Skeletal muscle satellite cell (primary cell): ENCODE measurements around the gene S100PBP.
A peak's percentile ranks its signal among the peaks of the same experiment; 100 is the strongest.
"Not testable (repeated sequence)": the region's sequence is repeated elsewhere in the genome, so short reads cannot be mapped to it uniquely, and the experiment has no call there.

Experiments
- H3K27me3 ChIP-seq: 2 replicates; pipeline ENCODE4 v1.7.0; 2013; ENCODE audit warnings: low read length; ENCODE audit not compliant: control insufficient read depth, insufficient read depth
- H3K36me3 ChIP-seq: 2 replicates; pipeline ENCODE4 v1.7.0; 2013; ENCODE audit warnings: mild to moderate bottlenecking, control low read depth, low read length; ENCODE audit not compliant: insufficient read depth
- H3K4me1 ChIP-seq: 2 replicates; pipeline ENCODE4 v1.7.0; 2013; ENCODE audit warnings: low read length; ENCODE audit not compliant: control insufficient read depth, insufficient read depth
- H3K4me2 ChIP-seq: 2 replicates; pipeline ENCODE4 v1.7.0; 2013; ENCODE audit warnings: mild to moderate bottlenecking, low read length
- H3K4me3 ChIP-seq: 2 replicates; pipeline ENCODE4 v1.7.0; 2013; ENCODE audit warnings: low read length
- H3K9ac ChIP-seq: 2 replicates; pipeline ENCODE4 v1.7.0; 2013; ENCODE audit warnings: mild to moderate bottlenecking, low read depth, low read length, moderate library complexity
- H3K9me3 ChIP-seq: replicated peaks from 2 replicates; pipeline ENCODE4 v1.7.0; 2013; ENCODE audit warnings: mild to moderate bottlenecking, control low read depth, low read length

The S100PBP gene

DNA sequence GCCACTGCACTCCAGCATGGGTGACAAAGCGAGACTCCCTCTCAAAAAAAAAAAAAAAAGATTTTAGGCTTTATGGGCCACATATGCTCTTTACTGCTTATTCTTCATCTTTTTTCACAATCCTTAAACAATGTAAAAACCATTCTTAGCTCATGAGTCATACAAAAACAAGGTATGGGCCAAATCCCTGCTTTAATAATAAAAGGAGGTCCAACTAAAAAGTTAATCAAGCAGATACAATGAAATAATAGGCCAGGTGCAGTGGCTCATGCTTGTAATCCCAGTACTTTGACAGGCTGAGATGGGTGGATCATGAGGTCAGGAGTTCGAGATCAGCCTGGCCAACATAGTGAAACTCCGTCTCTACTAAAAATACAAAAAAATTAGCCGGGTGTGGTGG, 21.7 kb upstream of the S100PBP start:
- not testable (repeated sequence) for H3K4me3 ChIP-seq, H3K9me3 ChIP-seq, H3K4me2 ChIP-seq, H3K9ac ChIP-seq, H3K27me3 ChIP-seq
- Histone ChIP-seq H3K36me3 (peaks cover 35% of the 10 kb centered on the region), H3K4me1 (peaks cover 35% of the 10 kb centered on the region)

DNA sequence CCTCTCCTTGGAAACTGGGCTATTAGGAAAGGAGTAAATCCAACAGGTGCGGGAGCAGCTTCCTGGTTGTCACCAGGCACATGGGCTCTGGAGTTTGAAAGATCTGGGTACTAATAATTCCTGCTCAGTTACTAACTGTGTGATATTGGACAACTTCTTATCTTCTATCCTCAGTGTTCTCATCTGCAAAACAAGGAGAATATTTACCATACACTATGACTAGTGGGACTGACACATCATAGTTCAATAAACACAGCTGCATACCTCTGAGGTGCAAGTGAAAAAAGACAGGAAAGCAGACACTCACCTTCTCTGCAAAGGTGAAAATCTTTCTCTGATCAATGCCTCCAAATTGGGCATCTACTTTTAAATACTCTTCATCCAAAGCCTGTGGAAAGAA, 20.0 kb upstream of the S100PBP start:
- no peaks in the 10 kb centered on the region for H3K27me3 ChIP-seq
- H3K4me3 ChIP-seq = no peak overlapping the region
- peaks cover 37% of the 10 kb centered on the region for H3K4me1 ChIP-seq
- H3K36me3 ChIP-seq = peaks cover 29% of the 10 kb centered on the region
- H3K4me2 ChIP-seq = no peak overlapping the region
- no peaks in the 10 kb centered on the region for H3K9me3 ChIP-seq
- no peak overlapping the region for H3K9ac ChIP-seq

DNA sequence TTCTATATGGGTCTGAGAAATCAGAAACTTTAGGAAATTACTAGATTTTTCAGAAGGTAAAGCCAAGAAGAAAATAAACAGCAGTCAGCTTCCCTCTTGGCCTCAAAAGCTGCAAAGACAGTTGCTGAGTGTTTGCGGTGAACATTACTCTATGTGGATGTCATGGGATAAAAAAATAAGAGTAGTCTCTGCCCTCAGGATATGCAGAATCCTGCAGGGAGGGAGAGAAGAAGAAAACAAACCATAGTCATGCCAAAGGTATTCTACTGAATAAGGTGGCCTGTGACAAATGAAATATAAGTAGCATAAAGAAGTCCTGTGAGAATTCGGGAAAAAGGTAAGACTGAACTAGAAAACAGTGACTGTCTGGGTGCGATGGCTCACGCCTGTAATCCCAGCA, 19.3 kb upstream of the S100PBP start:
- Histone ChIP-seq H3K4me2 (no peak overlapping the region), H3K9me3 (no peaks in the 10 kb centered on the region), H3K4me3 (no peak overlapping the region), H3K36me3 (peaks cover 27% of the 10 kb centered on the region), H3K9ac (no peak overlapping the region), H3K27me3 (no peaks in the 10 kb centered on the region), H3K4me1 (peaks cover 37% of the 10 kb centered on the region)

DNA sequence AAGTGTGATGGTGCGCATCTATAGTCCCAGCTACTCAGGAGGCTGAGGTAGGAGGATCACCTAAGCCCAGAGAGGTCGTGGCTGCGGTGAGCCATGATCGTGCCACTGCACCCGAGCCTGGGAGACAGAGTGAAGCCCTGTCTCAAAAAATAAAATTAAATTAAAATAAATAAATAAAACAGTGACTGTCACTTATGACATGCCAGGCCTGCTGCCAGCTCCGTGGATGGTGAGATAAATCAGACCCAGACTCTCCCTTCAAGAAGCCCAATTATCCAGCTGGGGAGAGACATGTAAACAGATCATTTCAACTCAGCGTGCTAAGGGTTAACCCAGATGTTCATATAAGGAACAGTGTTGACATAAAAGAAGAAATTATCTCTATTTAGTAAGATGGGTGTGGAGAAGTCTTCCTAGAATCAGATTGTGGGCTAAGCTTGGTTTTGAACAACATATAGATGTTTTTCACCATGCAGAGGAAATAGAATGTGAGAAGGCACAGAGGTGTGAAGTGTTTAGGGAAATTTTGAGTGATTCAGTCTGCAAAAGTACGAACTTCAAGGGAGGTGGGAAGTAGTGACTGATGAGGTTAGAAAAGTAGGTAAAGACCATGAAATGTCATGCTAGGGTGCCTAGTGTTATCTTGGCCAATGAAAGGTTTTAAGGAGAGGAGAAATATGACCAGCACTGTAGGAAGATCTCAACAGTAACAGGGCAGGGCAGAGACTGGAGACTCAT, 18.6 kb upstream of the S100PBP start:
- Histone ChIP-seq H3K9ac (no peak overlapping the region), H3K4me2 (no peak overlapping the region), H3K4me1 (peaks cover 37% of the 10 kb centered on the region), H3K27me3 (no peaks in the 10 kb centered on the region), H3K9me3 (no peaks in the 10 kb centered on the region), H3K36me3 (peaks cover 26% of the 10 kb centered on the region), H3K4me3 (no peak overlapping the region)

DNA sequence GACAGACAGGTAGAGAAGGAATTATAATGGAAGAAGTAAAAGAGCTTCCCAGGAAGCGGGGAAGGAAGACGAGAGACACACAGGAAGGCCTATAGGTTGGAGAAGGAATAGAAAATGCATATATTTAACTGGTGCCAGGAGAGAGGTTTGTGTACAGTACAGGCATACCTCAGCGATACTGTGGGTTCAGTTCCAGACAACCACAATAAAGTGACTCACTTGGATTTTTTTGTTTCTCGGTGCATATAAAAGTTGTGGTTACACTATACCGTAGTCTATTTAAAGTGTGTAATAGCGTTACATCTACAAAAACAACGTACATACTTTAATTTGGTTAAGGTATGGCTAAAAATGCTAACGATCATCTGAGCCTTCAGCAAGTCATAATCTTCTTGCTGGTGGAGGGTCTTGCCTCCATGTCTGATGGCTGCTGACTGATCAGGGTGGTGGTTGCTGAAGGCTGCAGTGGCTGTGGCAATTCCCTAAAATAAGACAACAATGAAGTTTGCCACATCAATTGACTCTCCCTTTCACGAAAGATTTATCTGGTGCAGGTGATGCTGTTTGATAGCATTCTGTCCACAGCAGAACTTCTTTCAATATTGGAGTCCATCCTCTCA, 16.2 kb upstream of the S100PBP start:
- Histone ChIP-seq H3K4me2 (peak overlapping the region; percentile 34), H3K9me3 (no peaks in the 10 kb centered on the region), H3K4me3 (no peak overlapping the region), H3K27me3 (no peaks in the 10 kb centered on the region), H3K4me1 (peaks cover 27% of the 10 kb centered on the region), H3K36me3 (peaks cover 27% of the 10 kb centered on the region), H3K9ac (no peak overlapping the region)

DNA sequence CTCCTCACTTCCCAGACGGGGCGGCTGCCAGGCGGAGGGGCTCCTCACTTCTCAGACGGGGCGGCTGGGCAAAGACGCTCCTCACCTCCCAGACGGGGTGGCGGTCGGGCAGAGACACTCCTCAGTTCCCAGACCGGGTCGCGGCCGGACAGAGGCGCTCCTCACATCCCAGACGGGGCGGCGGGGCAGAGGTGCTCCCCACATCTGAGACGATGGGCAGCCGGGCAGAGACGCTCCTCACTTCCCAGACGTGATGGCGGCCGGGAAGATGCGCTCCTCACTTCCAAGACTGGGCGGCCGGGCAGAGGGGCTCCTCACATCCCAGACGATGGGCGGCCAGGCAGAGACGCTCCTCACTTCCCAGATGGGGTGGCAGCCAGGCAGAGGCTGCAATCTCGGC, 13.0 kb upstream of the S100PBP start:
- not testable (repeated sequence) for H3K4me2 ChIP-seq, H3K4me3 ChIP-seq, H3K9me3 ChIP-seq, H3K27me3 ChIP-seq, H3K9ac ChIP-seq
- Histone ChIP-seq H3K36me3 (peaks cover 43% of the 10 kb centered on the region), H3K4me1 (peaks cover 10% of the 10 kb centered on the region)

DNA sequence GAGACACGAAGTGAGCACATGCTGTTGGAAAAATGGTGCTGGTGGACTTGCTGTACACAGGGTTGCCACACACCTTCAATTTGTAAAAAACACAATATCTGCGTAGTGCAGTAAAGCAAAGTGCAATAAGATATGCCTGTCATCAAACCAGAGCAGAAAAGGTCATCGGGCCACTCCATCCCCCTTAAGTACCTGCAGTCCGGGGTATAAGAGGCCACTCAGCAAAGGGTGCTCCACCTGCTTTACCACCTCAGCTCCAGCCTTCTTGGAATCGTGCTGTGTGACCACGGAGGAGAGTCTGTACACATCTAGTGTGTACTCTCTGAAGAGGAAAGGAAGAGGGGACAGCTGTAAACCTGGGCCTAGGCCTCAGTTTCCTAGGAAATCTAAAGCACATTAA, 11.2 kb upstream of the S100PBP start:
- peaks cover 3% of the 10 kb centered on the region for H3K4me1 ChIP-seq
- H3K36me3 ChIP-seq = peaks cover 52% of the 10 kb centered on the region
- H3K9me3 ChIP-seq = no peaks in the 10 kb centered on the region
- no peak overlapping the region for H3K4me2 ChIP-seq
- no peaks in the 10 kb centered on the region for H3K27me3 ChIP-seq
- no peak overlapping the region for H3K4me3 ChIP-seq
- H3K9ac ChIP-seq = no peak overlapping the region

DNA sequence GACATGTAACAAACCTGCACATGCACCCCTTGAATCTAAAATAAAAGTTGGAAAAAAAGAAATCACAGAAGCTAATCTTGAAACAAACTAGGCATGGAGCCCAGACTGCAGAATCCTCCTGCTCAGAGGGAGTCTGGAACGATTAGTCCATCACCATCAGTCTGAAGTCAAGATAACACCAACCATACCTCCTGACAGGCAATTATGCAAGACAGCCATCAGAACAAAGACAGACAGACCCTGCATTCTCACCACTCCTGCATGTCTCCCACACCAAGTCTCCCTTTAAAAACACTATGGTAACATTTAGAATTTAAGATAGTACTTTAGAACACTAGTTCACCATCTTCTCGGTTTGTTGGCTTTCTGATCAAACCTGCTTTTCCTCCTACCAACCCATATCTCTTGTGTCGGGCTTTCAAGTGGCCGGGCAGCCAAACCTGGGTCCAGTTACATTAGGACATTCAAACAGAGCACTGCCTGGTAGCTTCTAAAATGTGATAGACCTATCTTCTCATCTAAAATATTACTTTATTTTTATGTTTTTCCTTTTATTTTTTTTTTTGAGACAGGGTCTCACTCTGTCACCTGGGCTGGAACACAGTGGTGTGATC, 10.4 kb upstream of the S100PBP start:
- Histone ChIP-seq H3K9ac (no peak overlapping the region), H3K9me3 (no peaks in the 10 kb centered on the region), H3K27me3 (no peaks in the 10 kb centered on the region), H3K4me1 (no peaks in the 10 kb centered on the region), H3K4me3 (no peak overlapping the region), H3K36me3 (peaks cover 52% of the 10 kb centered on the region), H3K4me2 (no peak overlapping the region)

DNA sequence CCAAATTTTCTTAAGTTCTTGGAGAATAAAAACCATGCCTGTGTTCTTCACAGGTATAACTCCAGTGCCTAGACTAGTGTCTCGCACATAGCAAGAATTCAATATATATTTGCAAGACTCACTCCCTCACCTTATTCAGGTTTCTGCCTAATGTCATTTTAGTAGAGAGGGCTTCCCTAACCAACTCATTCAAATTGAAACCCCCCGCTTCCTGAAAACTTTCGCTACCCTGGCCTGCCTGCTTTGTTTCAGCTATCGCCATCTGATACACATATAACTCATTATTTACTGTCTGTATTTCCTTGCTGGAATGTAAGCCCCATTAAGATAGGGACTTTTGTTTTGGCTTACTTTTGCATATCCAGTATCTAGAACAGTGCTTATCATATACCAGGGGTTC, 8.9 kb upstream of the S100PBP start:
- H3K9ac ChIP-seq = no peak overlapping the region
- no peaks in the 10 kb centered on the region for H3K4me1 ChIP-seq
- H3K27me3 ChIP-seq = no peaks in the 10 kb centered on the region
- no peak overlapping the region for H3K4me3 ChIP-seq
- H3K36me3 ChIP-seq = peaks cover 43% of the 10 kb centered on the region
- no peak overlapping the region for H3K4me2 ChIP-seq
- no peaks in the 10 kb centered on the region for H3K9me3 ChIP-seq

DNA sequence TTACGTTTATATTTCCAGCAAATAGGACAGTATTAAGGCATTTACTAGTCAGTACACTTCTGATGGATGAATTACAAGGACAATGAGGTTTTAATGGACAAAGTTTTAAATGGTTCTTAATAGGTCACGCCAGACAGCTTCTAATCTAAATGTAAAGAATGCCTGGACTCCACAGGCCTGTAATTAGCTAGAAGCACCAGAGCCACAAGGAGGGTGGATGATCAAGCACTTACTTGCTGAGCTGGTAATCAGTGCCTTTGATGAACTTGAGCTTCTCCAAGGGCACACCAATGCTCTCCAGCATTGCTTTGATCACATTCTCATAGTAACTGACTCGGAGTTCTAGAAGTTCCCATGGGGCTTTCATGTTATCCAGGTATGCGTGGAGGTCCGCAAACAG, 7.1 kb upstream of the S100PBP start:
- Histone ChIP-seq H3K9me3 (no peaks in the 10 kb centered on the region), H3K4me1 (peaks cover 14% of the 10 kb centered on the region), H3K27me3 (no peaks in the 10 kb centered on the region), H3K4me2 (no peak overlapping the region), H3K36me3 (peaks cover 44% of the 10 kb centered on the region), H3K9ac (no peak overlapping the region), H3K4me3 (no peak overlapping the region)

DNA sequence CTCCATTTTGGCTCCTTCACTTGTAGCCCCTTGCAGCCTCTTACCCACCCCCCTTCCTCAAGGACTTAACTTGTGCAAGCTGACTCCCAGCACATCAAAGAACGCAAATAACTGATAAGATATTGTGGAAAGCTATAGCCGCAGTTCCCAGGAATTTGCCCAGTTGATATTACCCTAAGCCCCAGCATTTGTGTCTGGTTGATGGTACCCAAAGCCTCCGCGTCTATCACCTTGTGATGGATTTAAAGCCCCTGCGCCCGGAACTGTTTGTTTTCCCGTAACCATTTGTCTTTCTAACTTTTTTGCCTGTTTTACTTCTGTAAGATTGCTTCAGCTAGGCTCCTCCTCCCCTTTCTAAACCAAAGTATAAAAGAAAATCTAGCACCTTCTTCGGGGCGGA, 6.2 kb upstream of the S100PBP start:
- Histone ChIP-seq H3K9ac (no peak overlapping the region), H3K4me3 (no peak overlapping the region), H3K27me3 (no peaks in the 10 kb centered on the region), H3K4me2 (no peak overlapping the region), H3K4me1 (peaks cover 17% of the 10 kb centered on the region), H3K36me3 (peaks cover 37% of the 10 kb centered on the region), H3K9me3 (no peaks in the 10 kb centered on the region)

DNA sequence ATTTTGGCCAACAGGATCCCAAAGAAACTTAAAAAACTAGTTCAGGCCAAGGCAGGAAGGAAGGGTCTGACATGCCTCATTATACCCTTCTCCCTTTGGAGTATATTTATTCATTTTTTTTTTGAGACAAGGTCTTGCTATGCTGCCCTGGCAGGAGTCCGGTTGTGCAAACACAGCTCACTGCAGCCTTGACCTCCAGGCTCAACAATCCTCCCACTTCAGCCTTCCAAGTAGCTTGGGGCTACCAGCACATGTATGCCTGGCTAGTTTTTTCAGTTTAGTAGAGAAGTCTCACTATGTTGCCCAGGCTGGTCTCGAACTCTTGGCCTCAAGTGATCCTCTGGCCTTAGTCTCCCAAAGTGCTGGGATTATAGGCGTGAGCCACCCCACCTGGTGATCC, 5.5 kb upstream of the S100PBP start:
- Histone ChIP-seq H3K9ac (no peak overlapping the region), H3K4me2 (no peak overlapping the region), H3K4me1 (peaks cover 17% of the 10 kb centered on the region), H3K27me3 (no peaks in the 10 kb centered on the region), H3K36me3 (peaks cover 34% of the 10 kb centered on the region), H3K4me3 (no peak overlapping the region), H3K9me3 (no peaks in the 10 kb centered on the region)
